ENCODE measurements around the gene ADSL.

ADSL gene

GRCh38 chr22:40388231-40388630 is 41.9 kb downstream of the ADSL start:
- H4K20me1 ChIP-seq (ENCODE audit: insufficient read depth, low read length), result no peaks in the 10 kb centered on the region

GRCh38 chr22:40391417-40391816 is 45.1 kb downstream of the ADSL start:
- H3K9ac ChIP-seq (ENCODE audit: low read depth, low read length), result no peak overlapping the region
- TF ChIP-seq, protein P1, sequence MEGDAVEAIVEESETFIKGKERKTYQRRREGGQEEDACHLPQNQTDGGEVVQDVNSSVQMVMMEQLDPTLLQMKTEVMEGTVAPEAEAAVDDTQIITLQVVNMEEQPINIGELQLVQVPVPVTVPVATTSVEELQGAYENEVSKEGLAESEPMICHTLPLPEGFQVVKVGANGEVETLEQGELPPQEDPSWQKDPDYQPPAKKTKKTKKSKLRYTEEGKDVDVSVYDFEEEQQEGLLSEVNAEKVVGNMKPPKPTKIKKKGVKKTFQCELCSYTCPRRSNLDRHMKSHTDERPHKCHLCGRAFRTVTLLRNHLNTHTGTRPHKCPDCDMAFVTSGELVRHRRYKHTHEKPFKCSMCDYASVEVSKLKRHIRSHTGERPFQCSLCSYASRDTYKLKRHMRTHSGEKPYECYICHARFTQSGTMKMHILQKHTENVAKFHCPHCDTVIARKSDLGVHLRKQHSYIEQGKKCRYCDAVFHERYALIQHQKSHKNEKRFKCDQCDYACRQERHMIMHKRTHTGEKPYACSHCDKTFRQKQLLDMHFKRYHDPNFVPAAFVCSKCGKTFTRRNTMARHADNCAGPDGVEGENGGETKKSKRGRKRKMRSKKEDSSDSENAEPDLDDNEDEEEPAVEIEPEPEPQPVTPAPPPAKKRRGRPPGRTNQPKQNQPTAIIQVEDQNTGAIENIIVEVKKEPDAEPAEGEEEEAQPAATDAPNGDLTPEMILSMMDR (IDR thresholded peaks at IDR 0.05; ENCODE audit: borderline replicate concordance, extremely low read depth, low read length, poor library complexity, severe bottlenecking), result no peak
- ATAC-seq (ENCODE audit: insufficient read depth, low read depth) (no peak), DNase-seq (no peak)
- H3K79me2 ChIP-seq (ENCODE audit: insufficient read depth, low read length), result peaks cover 30% of the 10 kb centered on the region
- H3K36me3 ChIP-seq (ENCODE audit: insufficient read depth, low read length), result no peaks in the 10 kb centered on the region; the same call in 1 of the 2 replicates
- peaks cover 2% of the 10 kb centered on the region; the same call in 1 of the 2 replicates for H4K20me1 ChIP-seq (ENCODE audit: insufficient read depth, low read length)
- H3K4me1 ChIP-seq (ENCODE audit: insufficient read depth, low read length), result no peaks in the 10 kb centered on the region
- H3K27ac ChIP-seq (ENCODE audit: low read length), result no peak overlapping the region
- H3K4me2 ChIP-seq (ENCODE audit: insufficient read depth, low read length), result no peak overlapping the region
- no peaks in the 10 kb centered on the region for H3K9me3 ChIP-seq (ENCODE audit: insufficient read depth, low read length, severe bottlenecking)
- H3K4me3 ChIP-seq (ENCODE audit: low read depth in 1 of 2, low read length in 2 of 2), result no peak overlapping the region
- no peaks in the 10 kb centered on the region for H3K27me3 ChIP-seq (ENCODE audit: insufficient read depth, low read length, poor library complexity)
- no peak overlapping the region for H2AFZ ChIP-seq (ENCODE audit: low read depth, low read length)

More at GRCh38 chr22:40388231-40388630, 41.9 kb downstream of the ADSL start:
- Histone ChIP-seq H3K27ac (ENCODE audit: low read length) (no peak overlapping the region), H3K4me1 (ENCODE audit: insufficient read depth, low read length) (peaks cover 16% of the 10 kb centered on the region), H3K36me3 (ENCODE audit: insufficient read depth, low read length) (no peaks in the 10 kb centered on the region), H3K9me3 (ENCODE audit: insufficient read depth, low read length, severe bottlenecking) (no peaks in the 10 kb centered on the region), H3K79me2 (ENCODE audit: insufficient read depth, low read length) (peaks cover 46% of the 10 kb centered on the region), H3K27me3 (ENCODE audit: insufficient read depth, low read length, poor library complexity) (no peaks in the 10 kb centered on the region), H3K4me2 (ENCODE audit: insufficient read depth, low read length) (no peak overlapping the region), H3K4me3 (ENCODE audit: low read depth in 1 of 2, low read length in 2 of 2) (no peak overlapping the region), H3K9ac (ENCODE audit: low read depth, low read length) (no peak overlapping the region), H2AFZ (ENCODE audit: low read depth, low read length) (no peak overlapping the region)
- no peak for TF ChIP-seq EZH2 (IDR thresholded peaks at IDR 0.05; ENCODE audit: borderline replicate concordance, low read depth, low read length, severe bottlenecking)
- TF ChIP-seq, protein P1 (IDR thresholded peaks at IDR 0.05; ENCODE audit: borderline replicate concordance, extremely low read depth, low read length, poor library complexity, severe bottlenecking), result no peak
- no peak for DNase-seq
- ATAC-seq (ENCODE audit: insufficient read depth, low read depth), result no peak

DNA sequence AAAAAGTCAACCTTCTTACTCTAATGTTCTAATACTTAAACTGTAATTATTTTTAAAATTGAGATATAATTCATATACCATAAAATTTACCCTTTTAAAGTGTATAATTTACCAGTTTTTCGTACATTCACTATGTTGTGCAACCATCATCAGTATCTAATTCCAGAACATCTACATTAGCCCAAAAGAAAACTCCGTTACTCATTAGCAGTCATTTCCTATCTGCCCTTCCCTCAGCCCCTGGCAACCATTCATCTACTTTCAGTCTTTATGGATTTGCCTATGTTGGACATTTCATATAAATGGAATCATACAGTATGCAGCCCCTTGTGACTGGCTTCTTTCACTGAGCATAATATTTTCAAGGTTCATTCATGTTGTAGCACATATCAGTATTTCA is 46.3 kb downstream of the ADSL start:
- TF ChIP-seq, protein P1 (IDR thresholded peaks at IDR 0.05; ENCODE audit: borderline replicate concordance, extremely low read depth, low read length, poor library complexity, severe bottlenecking), result no peak
- no peak for TF ChIP-seq EZH2 (IDR thresholded peaks at IDR 0.05; ENCODE audit: borderline replicate concordance, low read depth, low read length, severe bottlenecking)
- H3K36me3 ChIP-seq (ENCODE audit: insufficient read depth, low read length), result peaks cover 2% of the 10 kb centered on the region; the same call in 1 of the 2 replicates
- H3K9me3 ChIP-seq (ENCODE audit: insufficient read depth, low read length, severe bottlenecking), result no peaks in the 10 kb centered on the region
- H3K4me1 ChIP-seq (ENCODE audit: insufficient read depth, low read length), result no peaks in the 10 kb centered on the region
- no peaks in the 10 kb centered on the region for H3K27me3 ChIP-seq (ENCODE audit: insufficient read depth, low read length, poor library complexity)
- H3K4me2 ChIP-seq (ENCODE audit: insufficient read depth, low read length), result no peak overlapping the region
- H4K20me1 ChIP-seq (ENCODE audit: insufficient read depth, low read length), result peaks cover 2% of the 10 kb centered on the region; the same call in 1 of the 2 replicates
- H3K9ac ChIP-seq (ENCODE audit: low read depth, low read length), result no peak overlapping the region
- H3K4me3 ChIP-seq (ENCODE audit: low read depth in 1 of 2, low read length in 2 of 2), result no peak overlapping the region
- H3K79me2 ChIP-seq (ENCODE audit: insufficient read depth, low read length), result peaks cover 25% of the 10 kb centered on the region
- DNase-seq (no peak), ATAC-seq (ENCODE audit: insufficient read depth, low read depth) (no peak)
- no peak overlapping the region for H3K27ac ChIP-seq (ENCODE audit: low read length)
- H2AFZ ChIP-seq (ENCODE audit: low read depth, low read length), result no peak overlapping the region

DNA sequence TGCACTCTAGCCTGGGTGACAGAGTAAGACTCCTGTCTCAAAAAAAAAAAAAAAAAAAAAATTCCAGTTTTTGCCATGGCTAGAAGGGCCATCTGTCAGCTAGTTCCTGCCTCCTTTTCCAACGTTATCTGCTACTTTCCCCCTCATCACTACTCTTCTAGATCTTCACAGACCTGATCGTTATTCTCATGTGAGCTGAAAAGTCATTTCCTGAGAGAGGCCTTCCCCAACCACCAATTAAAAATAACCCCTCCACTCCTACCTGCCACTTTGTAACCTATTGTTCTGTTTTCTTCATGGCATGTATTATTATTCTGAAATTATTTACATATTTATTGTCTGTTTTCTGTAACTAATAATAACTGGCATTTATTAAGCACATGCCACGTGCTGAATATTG is 48.3 kb downstream of the ADSL start:
- peaks cover 15% of the 10 kb centered on the region; the same call in 1 of the 2 replicates for H3K79me2 ChIP-seq (ENCODE audit: insufficient read depth, low read length)
- TF ChIP-seq, protein P1 (IDR thresholded peaks at IDR 0.05; ENCODE audit: borderline replicate concordance, extremely low read depth, low read length, poor library complexity, severe bottlenecking), result no peak
- no peak for TF ChIP-seq EZH2 (IDR thresholded peaks at IDR 0.05; ENCODE audit: borderline replicate concordance, low read depth, low read length, severe bottlenecking)
- DNase-seq (no peak), ATAC-seq (ENCODE audit: insufficient read depth, low read depth) (no peak)
- no peak overlapping the region for H3K9ac ChIP-seq (ENCODE audit: low read depth, low read length)
- peaks cover 7% of the 10 kb centered on the region for H3K4me1 ChIP-seq (ENCODE audit: insufficient read depth, low read length)
- no peak overlapping the region for H3K4me2 ChIP-seq (ENCODE audit: insufficient read depth, low read length)
- no peaks in the 10 kb centered on the region for H3K27me3 ChIP-seq (ENCODE audit: insufficient read depth, low read length, poor library complexity)
- H3K36me3 ChIP-seq (ENCODE audit: insufficient read depth, low read length), result peaks cover 2% of the 10 kb centered on the region; the same call in 1 of the 2 replicates
- H3K9me3 ChIP-seq (ENCODE audit: insufficient read depth, low read length, severe bottlenecking), result no peaks in the 10 kb centered on the region
- no peak overlapping the region for H2AFZ ChIP-seq (ENCODE audit: low read depth, low read length)
- H3K4me3 ChIP-seq (ENCODE audit: low read depth in 1 of 2, low read length in 2 of 2), result no peak overlapping the region
- H4K20me1 ChIP-seq (ENCODE audit: insufficient read depth, low read length), result peaks cover 4% of the 10 kb centered on the region; the same call in 1 of the 2 replicates
- no peak overlapping the region for H3K27ac ChIP-seq (ENCODE audit: low read length)

Data from DND-41 (cell line).